22Rv1 (cell line): ENCODE measurements around the gene CAPN12.
"Not testable (repeated sequence)": the region's sequence is repeated elsewhere in the genome, so short reads cannot be mapped to it uniquely, and the experiment has no call there.

Source experiments
- H3K27ac ChIP-seq: fragments of 450-650 bp; 2 replicates; pipeline ENCODE4 v1.5.1; 2017
- ZFX ChIP-seq: fragments of 450-650 bp; IDR thresholded peaks from 2 replicates; pipeline ENCODE4 v1.6.1; 2017; ENCODE audit warnings: antibody characterized with exemption, borderline replicate concordance
- TF ChIP-seq, protein P1 (sequence below): fragments of 450-650 bp; IDR thresholded peaks from 2 replicates; pipeline ENCODE4 v1.5.1; 2017; ENCODE audit warnings: mild to moderate bottlenecking

Gene CAPN12

DNA sequence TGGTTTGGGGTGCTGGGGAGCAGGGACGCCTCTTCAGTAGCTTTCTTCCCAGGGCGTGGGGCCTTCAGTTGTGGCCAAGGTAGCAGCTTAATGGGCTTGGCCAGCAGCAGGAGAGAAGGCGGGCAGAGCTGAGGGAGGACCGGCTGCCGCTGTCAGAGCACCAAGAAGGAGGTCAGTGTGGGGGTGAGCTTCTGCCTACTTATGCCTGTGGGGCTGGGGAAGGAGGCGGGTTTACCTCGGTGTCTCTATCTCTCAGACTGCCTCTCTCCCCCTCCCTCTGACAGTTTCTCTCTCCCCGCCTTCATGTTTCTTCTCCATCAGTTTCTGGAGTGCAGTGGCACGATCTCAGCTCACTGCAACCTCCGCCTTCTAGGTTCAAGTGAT is at the start of gene CAPN12:
TSS of gene CAPN12 (minus strand) at position 177 of the 384 bp plus-strand sequence. CDS start 309 bp downstream, outside the sequence.
- TF ChIP-seq ZFX = no peak
- TF ChIP-seq, protein P1, sequence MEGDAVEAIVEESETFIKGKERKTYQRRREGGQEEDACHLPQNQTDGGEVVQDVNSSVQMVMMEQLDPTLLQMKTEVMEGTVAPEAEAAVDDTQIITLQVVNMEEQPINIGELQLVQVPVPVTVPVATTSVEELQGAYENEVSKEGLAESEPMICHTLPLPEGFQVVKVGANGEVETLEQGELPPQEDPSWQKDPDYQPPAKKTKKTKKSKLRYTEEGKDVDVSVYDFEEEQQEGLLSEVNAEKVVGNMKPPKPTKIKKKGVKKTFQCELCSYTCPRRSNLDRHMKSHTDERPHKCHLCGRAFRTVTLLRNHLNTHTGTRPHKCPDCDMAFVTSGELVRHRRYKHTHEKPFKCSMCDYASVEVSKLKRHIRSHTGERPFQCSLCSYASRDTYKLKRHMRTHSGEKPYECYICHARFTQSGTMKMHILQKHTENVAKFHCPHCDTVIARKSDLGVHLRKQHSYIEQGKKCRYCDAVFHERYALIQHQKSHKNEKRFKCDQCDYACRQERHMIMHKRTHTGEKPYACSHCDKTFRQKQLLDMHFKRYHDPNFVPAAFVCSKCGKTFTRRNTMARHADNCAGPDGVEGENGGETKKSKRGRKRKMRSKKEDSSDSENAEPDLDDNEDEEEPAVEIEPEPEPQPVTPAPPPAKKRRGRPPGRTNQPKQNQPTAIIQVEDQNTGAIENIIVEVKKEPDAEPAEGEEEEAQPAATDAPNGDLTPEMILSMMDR = no peak

DNA sequence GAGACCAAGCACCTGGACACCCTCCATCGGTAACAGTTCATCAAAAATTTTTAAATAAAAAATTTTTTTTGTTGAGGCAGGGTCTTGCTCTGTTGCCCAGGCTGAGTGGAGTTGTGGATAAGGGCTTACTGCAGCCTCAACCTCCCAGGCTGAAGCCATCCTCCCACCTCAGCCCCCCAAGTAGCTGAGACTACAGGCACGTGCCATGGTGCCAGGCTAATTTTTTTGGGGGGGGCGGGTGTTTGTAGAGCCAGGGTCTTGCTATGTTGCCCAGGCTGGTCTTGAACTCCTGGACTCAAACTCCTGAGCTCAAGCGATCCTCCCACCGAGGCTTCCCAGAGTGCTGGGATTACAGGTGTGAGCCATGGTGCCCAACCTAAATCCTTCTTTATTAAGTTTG is 49.4 kb upstream of the CAPN12 start:
- TF ChIP-seq, protein P1 = no peak
- no peak for TF ChIP-seq ZFX
- H3K27ac ChIP-seq = no peak overlapping the region

More for the DNA sequence above, at the start of gene CAPN12:
- H3K27ac ChIP-seq = no peak within 1 kb of the TSS

GRCh38 chr19:38793177-38793576 is 48.9 kb upstream of the CAPN12 start:
- no peak overlapping the region for H3K27ac ChIP-seq
- TF ChIP-seq ZFX = no peak
- TF ChIP-seq, protein P1 = no peak

GRCh38 chr19:38792250-38793111 is 48.2 kb upstream of the CAPN12 start:
- no peak overlapping the region for H3K27ac ChIP-seq
- TF ChIP-seq, protein P1 = no peak
- no peak for TF ChIP-seq ZFX

GRCh38 chr19:38791451-38792064 is 47.3 kb upstream of the CAPN12 start:
- not testable (repeated sequence) for H3K27ac ChIP-seq

DNA sequence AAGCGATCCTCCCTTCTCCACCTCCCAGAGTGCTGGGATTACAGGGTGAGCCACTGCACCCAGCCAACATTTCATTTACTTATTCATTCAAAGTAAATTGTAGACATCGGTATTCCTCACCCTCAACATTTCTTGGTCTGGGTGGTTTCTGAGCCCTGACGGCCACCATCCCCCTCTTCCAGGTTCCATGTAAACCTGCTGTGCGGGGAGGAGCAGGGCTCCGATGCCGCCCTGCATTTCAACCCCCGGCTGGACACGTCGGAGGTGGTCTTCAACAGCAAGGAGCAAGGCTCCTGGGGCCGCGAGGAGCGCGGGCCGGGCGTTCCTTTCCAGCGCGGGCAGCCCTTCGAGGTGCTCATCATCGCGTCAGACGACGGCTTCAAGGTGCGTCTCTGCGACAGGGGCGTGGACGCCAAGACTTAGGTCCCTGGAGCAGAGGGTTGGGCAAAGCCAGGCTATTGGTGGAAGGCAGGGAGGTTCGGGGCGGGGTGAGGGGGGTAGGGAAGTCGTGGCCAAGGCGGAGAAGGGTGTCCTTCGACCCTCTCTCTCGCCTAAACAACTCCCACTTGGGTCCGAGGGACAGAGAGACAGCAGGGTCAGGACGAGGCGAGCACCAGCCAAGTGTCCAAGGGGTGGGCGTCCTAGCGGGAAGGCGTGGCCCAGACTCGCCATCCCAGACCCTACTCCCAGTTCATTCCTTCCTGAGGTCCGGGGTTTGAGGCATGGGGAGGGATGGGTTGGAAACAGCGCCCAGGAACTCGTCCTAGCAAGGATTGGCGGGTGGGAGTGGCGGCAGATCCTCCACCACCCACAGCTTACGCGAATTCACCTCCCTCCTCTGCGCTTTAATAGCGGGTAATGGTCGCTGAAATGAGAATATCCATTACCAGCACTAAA is 46.5 kb upstream of the CAPN12 start:
- H3K27ac ChIP-seq = not testable (repeated sequence)

- no peak for TF ChIP-seq ZFX
- TF ChIP-seq, protein P1 = no peak
- H3K27ac ChIP-seq = no peak within 1 kb of the TSS
Observed at GRCh38 chr19:38788478-38789243, 44.4 kb upstream of the CAPN12 start, which contains the start of gene LGALS7B. Gene LGALS7B (plus strand): TSS chr19:38789200. CDS start chr19:38789227, 27 bp downstream.
